Cerebellar cortex (tissue), 1 donor: ENCODE data around the gene VAMP8.
"Not testable (repeated sequence)": the region's sequence is repeated elsewhere in the genome, so short reads cannot be mapped to it uniquely, and the experiment has no call there.

Experiments
- DNase-seq: peaks from one replicate; pipeline ENCODE4 v3.0.0-alpha.2; 2015; ENCODE audit warnings: low spot score

The VAMP8 gene

GRCh38 chr2:85577386-85578242 lies at the start of gene VAMP8:
Gene VAMP8 (plus strand): TSS chr2:85577586. CDS start chr2:85577647, 61 bp downstream.
- DNase-seq: peak; percentile 34

GRCh38 chr2:85527787-85528186 lies 49.6 kb upstream of the VAMP8 start:
- DNase-seq: no peak

- no peak for DNase-seq
Observed at GRCh38 chr2:85528355-85528754, 49.0 kb upstream of the VAMP8 start.

- DNase-seq: no peak
Observed at GRCh38 chr2:85529809-85530208, 47.6 kb upstream of the VAMP8 start.

- DNase-seq: no peak
Observed at GRCh38 chr2:85531589-85531988, 45.8 kb upstream of the VAMP8 start.

- DNase-seq: no peak
Observed at GRCh38 chr2:85534099-85534498, 43.3 kb upstream of the VAMP8 start.

GRCh38 chr2:85534881-85535280 lies 42.5 kb upstream of the VAMP8 start:
- DNase-seq: no peak

- DNase-seq: no peak
Observed at GRCh38 chr2:85536479-85536878, 40.9 kb upstream of the VAMP8 start.

GRCh38 chr2:85537600-85538506 lies 39.5 kb upstream of the VAMP8 start:
- DNase-seq: peak; percentile 77

- peak; percentile 89 for DNase-seq
Observed at GRCh38 chr2:85538507-85539360, 38.7 kb upstream of the VAMP8 start, which contains the start of gene MAT2A. Gene MAT2A (plus strand): TSS chr2:85539168. CDS start chr2:85539288, 120 bp downstream.

- DNase-seq: peak; percentile 66
Observed at GRCh38 chr2:85539361-85540132, 37.8 kb upstream of the VAMP8 start.

GRCh38 chr2:85540133-85540648 lies 37.2 kb upstream of the VAMP8 start:
- no peak for DNase-seq

- DNase-seq: no peak
Observed at GRCh38 chr2:85541262-85541661, 36.1 kb upstream of the VAMP8 start.

GRCh38 chr2:85541753-85542457 lies 35.5 kb upstream of the VAMP8 start:
- no peak for DNase-seq

- DNase-seq: no peak
Observed at GRCh38 chr2:85542777-85543176, 34.6 kb upstream of the VAMP8 start.

GRCh38 chr2:85544254-85544691 lies 33.1 kb upstream of the VAMP8 start:
- DNase-seq: not testable (repeated sequence)

- not testable (repeated sequence) for DNase-seq
Observed at GRCh38 chr2:85544915-85545779, 32.2 kb upstream of the VAMP8 start.

- peak; percentile 53 for DNase-seq
Observed at GRCh38 chr2:85545780-85546240, 31.6 kb upstream of the VAMP8 start.
